ENCODE data around the gene TP53I13. TPM values are rescaled to one million over a fixed set of nuclear protein-coding genes. Genes with fewer than 3 reads are reported as not detected.

The TP53I13 gene
- total RNA-seq, 1 donor from 2014 or later, result 31.7 TPM

DNA sequence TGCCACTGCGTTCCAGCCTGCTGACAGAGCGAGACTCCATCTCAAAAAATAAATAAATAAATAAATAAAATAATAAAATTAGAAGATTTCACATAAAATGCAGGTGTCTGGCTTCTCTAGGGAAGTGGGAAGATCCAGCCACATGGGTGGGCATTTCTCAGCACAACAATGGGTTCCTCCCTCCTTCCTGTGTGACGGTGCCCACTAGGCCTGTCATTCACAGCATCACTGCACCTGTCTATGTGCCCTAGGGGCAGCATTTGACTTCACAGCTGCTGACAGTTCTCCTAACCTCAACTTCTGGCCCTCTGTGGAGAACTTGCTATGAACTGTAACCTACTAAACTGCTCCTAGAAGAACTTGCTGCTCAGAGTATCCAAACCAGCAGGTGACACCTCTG lies 4.7 kb upstream of the TP53I13 start:
- H3K4me1 Mint-ChIP-seq (ENCODE audit: low read depth, unreplicated experiment), result no peaks in the 10 kb centered on the region
- H3K27me3 Mint-ChIP-seq (ENCODE audit: low read depth, unreplicated experiment), result peaks cover 22% of the 10 kb centered on the region
- no peaks in the 10 kb centered on the region for H3K9me3 Mint-ChIP-seq (ENCODE audit: unreplicated experiment)
- H3K4me2 ChIP-seq (ENCODE audit: low read length), result no peak overlapping the region
- H3K79me2 ChIP-seq (ENCODE audit: insufficient read depth, low read length), result no peaks in the 10 kb centered on the region
- peaks cover 5% of the 10 kb centered on the region for H3K27me3 ChIP-seq (ENCODE audit: insufficient read depth, low read length)
- H3K9me3 ChIP-seq (ENCODE audit: insufficient read depth, low read depth, low read length), result no peaks in the 10 kb centered on the region
- peaks cover 8% of the 10 kb centered on the region for H3K4me1 ChIP-seq (ENCODE audit: insufficient read depth, low read length)
- DNase-seq (ENCODE audit: low read depth) (no peak), FAIRE-seq (no peak)
- no peak overlapping the region for H3K4me3 Mint-ChIP-seq (ENCODE audit: unreplicated experiment)
- H3K4me3 ChIP-seq (ENCODE audit: insufficient read depth, low read depth, low read length), result no peak overlapping the region
- H3K36me3 Mint-ChIP-seq (ENCODE audit: low read depth, unreplicated experiment), result peaks cover 17% of the 10 kb centered on the region
- no peak overlapping the region for H3K27ac ChIP-seq (ENCODE audit: low read depth, low read length)
- TF ChIP-seq CTCF (IDR thresholded peaks at IDR 0.05; ENCODE audit: insufficient read depth, low read depth, low read length) (no peak), EZH2 (IDR thresholded peaks at IDR 0.05; ENCODE audit: insufficient read depth, low read length) (no peak)
- peaks cover 5% of the 10 kb centered on the region for H4K20me1 ChIP-seq (ENCODE audit: insufficient read depth, low read length)
- H3K36me3 ChIP-seq (ENCODE audit: insufficient read depth, low read length), result no peaks in the 10 kb centered on the region
- no peak overlapping the region for H3K9ac ChIP-seq (ENCODE audit: low read length)
- peak overlapping the region; percentile 34 for H3K27ac Mint-ChIP-seq (ENCODE audit: unreplicated experiment)
- H2AFZ ChIP-seq (ENCODE audit: low read depth, low read length), result no peak overlapping the region

GRCh38 chr17:29565643-29566472 lies 2.6 kb upstream of the TP53I13 start:
- peaks cover 23% of the 10 kb centered on the region for H3K27me3 Mint-ChIP-seq (ENCODE audit: low read depth, unreplicated experiment)
- peak overlapping the region; percentile 92 for H3K4me2 ChIP-seq (ENCODE audit: low read length)
- peaks cover 5% of the 10 kb centered on the region for H3K4me1 Mint-ChIP-seq (ENCODE audit: low read depth, unreplicated experiment)
- peaks cover 18% of the 10 kb centered on the region for H3K4me1 ChIP-seq (ENCODE audit: insufficient read depth, low read length)
- FAIRE-seq, result no peak
- no peaks in the 10 kb centered on the region for H3K79me2 ChIP-seq (ENCODE audit: insufficient read depth, low read length)
- peak overlapping the region; percentile 77 for H2AFZ ChIP-seq (ENCODE audit: low read depth, low read length)
- H3K4me3 Mint-ChIP-seq (ENCODE audit: unreplicated experiment), result peak overlapping the region; percentile 79
- H3K4me3 ChIP-seq (ENCODE audit: insufficient read depth, low read depth, low read length), result peak overlapping the region; percentile 50
- TF ChIP-seq CTCF (IDR thresholded peaks at IDR 0.05; ENCODE audit: insufficient read depth, low read depth, low read length) (no peak), EZH2 (IDR thresholded peaks at IDR 0.05; ENCODE audit: insufficient read depth, low read length) (peak; percentile 35)
- H3K27ac Mint-ChIP-seq (ENCODE audit: unreplicated experiment), result no peak overlapping the region
- no peak for DNase-seq (ENCODE audit: low read depth)
- H4K20me1 ChIP-seq (ENCODE audit: insufficient read depth, low read length), result peaks cover 12% of the 10 kb centered on the region
- no peak overlapping the region for H3K9ac ChIP-seq (ENCODE audit: low read length)
- H3K27ac ChIP-seq (ENCODE audit: low read depth, low read length), result no peak overlapping the region
- H3K9me3 Mint-ChIP-seq (ENCODE audit: unreplicated experiment), result no peaks in the 10 kb centered on the region
- peaks cover 5% of the 10 kb centered on the region for H3K27me3 ChIP-seq (ENCODE audit: insufficient read depth, low read length)
- no peaks in the 10 kb centered on the region for H3K36me3 ChIP-seq (ENCODE audit: insufficient read depth, low read length)
- H3K9me3 ChIP-seq (ENCODE audit: insufficient read depth, low read depth, low read length), result no peaks in the 10 kb centered on the region
- H3K36me3 Mint-ChIP-seq (ENCODE audit: low read depth, unreplicated experiment), result peaks cover 22% of the 10 kb centered on the region

All from astrocyte (in vitro differentiated cells and primary cell).